MCF 10A (cell line): ENCODE data around the gene PTPN21. TPM values are rescaled to one million over a fixed set of nuclear protein-coding genes. Genes with fewer than 3 reads are reported as not detected.

Source experiments
- BruUV-seq: library from RNA; stranded (reverse); fragments of 400-500 nt; replicated peaks from 2 replicates; lab custom pipeline; 2021; lab: Mats Ljungman, UMichigan
- CTCF ChIA-PET: fragments of 300-600 bp; sonication (Branson Sonifier 250); formaldehyde crosslinking; extraction: SDS; loops from one replicate; lab custom pipeline; 2021; ENCODE audit warnings: antibody characterized with exemption, inconsistent platforms; lab: Yijun Ruan, JAX
- POLR2A ChIA-PET: fragments of 300-600, 350-650 bp; sonication (Branson Sonifier 250); formaldehyde crosslinking; extraction: SDS; loops from one replicate; lab custom pipeline; 2020; ENCODE audit warnings: antibody characterized with exemption, inconsistent platforms; lab: Yijun Ruan, JAX
- DNase-seq: peaks from one replicate; pipeline ENCODE4 v3.0.0-alpha.2; 2018; ENCODE audit not compliant: unreplicated experiment
- H3K27ac Mint-ChIP-seq: one replicate; pipeline ENCODE4 v1.8.0; 2022; ENCODE audit warnings: mild to moderate bottlenecking, low read depth, mixed read lengths; ENCODE audit not compliant: unreplicated experiment
- H3K27me3 Mint-ChIP-seq: one replicate; pipeline ENCODE4 v1.8.0; 2022; ENCODE audit warnings: mixed read lengths; ENCODE audit not compliant: insufficient read depth, unreplicated experiment
- H3K36me3 Mint-ChIP-seq: one replicate; pipeline ENCODE4 v1.8.0; 2022; ENCODE audit warnings: mild to moderate bottlenecking, moderate library complexity, mixed read lengths; ENCODE audit not compliant: insufficient read depth, unreplicated experiment
- H3K4me1 Mint-ChIP-seq: one replicate; pipeline ENCODE4 v1.8.0; 2022; ENCODE audit warnings: mixed read lengths; ENCODE audit not compliant: insufficient read depth, unreplicated experiment
- H3K4me3 Mint-ChIP-seq: one replicate; pipeline ENCODE4 v1.8.0; 2022; ENCODE audit warnings: mild to moderate bottlenecking, moderate library complexity, mixed read lengths; ENCODE audit not compliant: unreplicated experiment
- H3K9me3 Mint-ChIP-seq: one replicate; pipeline ENCODE4 v1.8.0; 2022; ENCODE audit warnings: mixed read lengths; ENCODE audit not compliant: unreplicated experiment
- intact Hi-C: fragments of 100-400 bp; cut with micrococcal nuclease; formaldehyde crosslinking; loops from 2 replicates; pipeline ENCODE4 v1.14.1; 2022
- total RNA-seq: library from RNA; stranded (reverse); gene quantifications from 2 replicates; pipeline ENCODE4 v1.2.3, GENCODE V29; 2022
- TF ChIP-seq, protein P1 (sequence below): fragments of 200-600 bp; IDR thresholded peaks from one replicate; pipeline ENCODE4 v1.8.0; 2022; ENCODE audit warnings: antibody characterized with exemption, mild to moderate bottlenecking; ENCODE audit not compliant: unreplicated experiment

The PTPN21 gene
- total RNA-seq, 1 experiment from 2014 or later: 18.1 TPM

DNA sequence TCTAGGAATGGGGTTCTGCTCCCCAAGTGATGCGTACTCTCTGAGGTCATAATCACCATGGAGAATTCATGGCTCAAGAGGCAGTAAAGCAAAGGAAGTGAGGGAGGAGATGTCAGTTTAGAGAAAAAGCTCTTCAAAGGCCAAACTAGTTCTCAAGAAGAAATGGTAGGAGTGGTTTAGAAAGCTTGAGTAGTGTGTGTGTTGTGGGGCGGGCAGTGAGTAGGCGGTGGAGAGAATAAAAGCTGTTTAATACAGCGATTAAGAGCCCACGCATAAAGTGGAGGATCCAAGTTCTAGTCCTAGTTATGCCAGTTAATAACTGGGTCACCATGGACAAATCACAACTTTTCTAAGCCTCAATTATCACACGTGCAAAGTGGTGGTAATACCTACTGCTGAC is 55.6 kb downstream of the PTPN21 start:
- DNase-seq: no peak
- H3K27me3 Mint-ChIP-seq: no peaks in the 10 kb centered on the region
- H3K36me3 Mint-ChIP-seq: peaks cover 70% of the 10 kb centered on the region
- H3K4me1 Mint-ChIP-seq: no peaks in the 10 kb centered on the region
- POLR2A ChIA-PET: interaction anchor here (0.7 to 0.8 kb wide), 2 partner anchors 11 to 12 kb away, joined by 3 to 4 read pairs; no protein-coding TSS in a partner anchor
- no peaks in the 10 kb centered on the region for H3K9me3 Mint-ChIP-seq
- no TSS peak for BruUV-seq
- H3K4me3 Mint-ChIP-seq: no peak overlapping the region
- CTCF ChIA-PET: interaction anchor here (0.9 to 1.0 kb wide), 2 partner anchors 15 to 52 kb away, joined by 3 read pairs; no protein-coding TSS in a partner anchor
- intact Hi-C loops: no loop called here
- H3K27ac Mint-ChIP-seq: no peak overlapping the region
- TF ChIP-seq, protein P1, sequence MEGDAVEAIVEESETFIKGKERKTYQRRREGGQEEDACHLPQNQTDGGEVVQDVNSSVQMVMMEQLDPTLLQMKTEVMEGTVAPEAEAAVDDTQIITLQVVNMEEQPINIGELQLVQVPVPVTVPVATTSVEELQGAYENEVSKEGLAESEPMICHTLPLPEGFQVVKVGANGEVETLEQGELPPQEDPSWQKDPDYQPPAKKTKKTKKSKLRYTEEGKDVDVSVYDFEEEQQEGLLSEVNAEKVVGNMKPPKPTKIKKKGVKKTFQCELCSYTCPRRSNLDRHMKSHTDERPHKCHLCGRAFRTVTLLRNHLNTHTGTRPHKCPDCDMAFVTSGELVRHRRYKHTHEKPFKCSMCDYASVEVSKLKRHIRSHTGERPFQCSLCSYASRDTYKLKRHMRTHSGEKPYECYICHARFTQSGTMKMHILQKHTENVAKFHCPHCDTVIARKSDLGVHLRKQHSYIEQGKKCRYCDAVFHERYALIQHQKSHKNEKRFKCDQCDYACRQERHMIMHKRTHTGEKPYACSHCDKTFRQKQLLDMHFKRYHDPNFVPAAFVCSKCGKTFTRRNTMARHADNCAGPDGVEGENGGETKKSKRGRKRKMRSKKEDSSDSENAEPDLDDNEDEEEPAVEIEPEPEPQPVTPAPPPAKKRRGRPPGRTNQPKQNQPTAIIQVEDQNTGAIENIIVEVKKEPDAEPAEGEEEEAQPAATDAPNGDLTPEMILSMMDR: no peak

DNA sequence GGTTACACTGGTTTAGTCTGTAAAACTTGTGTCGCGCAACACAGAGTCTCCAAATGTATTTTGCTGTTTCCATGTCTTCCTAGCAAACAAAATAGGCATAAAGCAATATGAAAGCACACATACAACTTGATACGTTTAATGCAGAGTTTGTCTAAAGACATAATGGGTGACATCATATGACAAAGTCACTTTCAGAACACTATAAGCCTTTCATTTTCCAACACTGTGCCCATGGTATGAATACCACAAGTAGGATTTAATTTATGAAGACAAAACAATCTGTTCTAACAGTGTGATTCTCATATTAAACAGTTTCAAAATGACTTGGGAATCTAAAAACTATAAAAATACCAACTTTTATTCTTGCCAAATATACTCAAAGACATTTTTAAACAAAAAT is 58.4 kb downstream of the PTPN21 start:
- POLR2A ChIA-PET: no interaction called here
- no peaks in the 10 kb centered on the region for H3K9me3 Mint-ChIP-seq
- H3K36me3 Mint-ChIP-seq: peaks cover 68% of the 10 kb centered on the region
- H3K4me3 Mint-ChIP-seq: no peak overlapping the region
- no peak for DNase-seq
- BruUV-seq: no TSS peak
- H3K27me3 Mint-ChIP-seq: no peaks in the 10 kb centered on the region
- H3K4me1 Mint-ChIP-seq: no peaks in the 10 kb centered on the region
- intact Hi-C loops: no loop called here
- CTCF ChIA-PET: no interaction called here
- TF ChIP-seq, protein P1: no peak
- no peak overlapping the region for H3K27ac Mint-ChIP-seq

DNA sequence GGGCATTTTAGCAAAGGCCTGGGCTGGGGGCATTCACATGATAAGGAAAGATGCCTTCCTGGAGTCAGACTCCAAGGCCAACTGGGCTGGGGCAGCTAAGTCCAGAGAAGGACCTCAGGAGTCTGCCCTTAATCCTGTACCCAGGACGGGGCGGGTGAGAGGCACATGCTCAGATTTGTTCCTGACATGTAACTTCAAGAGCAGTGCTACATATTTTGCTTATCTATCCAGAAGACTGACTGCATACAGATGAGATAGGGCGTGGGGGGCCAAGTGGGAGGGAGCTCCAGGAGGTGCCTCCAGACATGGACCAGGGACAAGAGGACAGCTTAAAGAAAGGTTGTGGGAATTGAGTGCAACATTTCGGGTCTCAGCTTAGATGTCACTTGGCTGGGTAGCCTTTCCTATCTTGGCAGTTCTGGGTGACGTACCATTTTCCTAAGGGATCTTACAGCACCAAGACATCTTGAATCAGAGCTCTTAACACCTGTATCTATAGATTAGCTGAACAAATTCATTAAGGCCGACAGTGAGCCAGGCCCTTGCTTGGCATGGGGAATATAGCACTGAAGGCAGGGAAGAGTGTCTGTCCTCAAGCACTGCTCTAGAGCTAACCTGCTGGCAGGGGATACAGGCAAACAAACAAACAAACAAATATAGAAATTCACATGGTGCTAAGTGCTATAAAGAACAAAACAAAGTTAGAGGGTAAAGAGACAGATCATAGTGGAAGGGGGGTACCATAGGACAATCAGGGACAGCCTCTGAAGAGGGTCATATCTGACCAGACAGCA is 61.2 kb downstream of the PTPN21 start:
- intact Hi-C loops: loop anchor here (2.0 to 5.0 kb wide), 3 partner anchors 59 to 374 kb away; no protein-coding TSS in a partner anchor
- no peak for DNase-seq
- CTCF ChIA-PET: interaction anchor here (0.5 to 3.0 kb wide), 13 partner anchors 9 to 638 kb away, joined by 3 to 13 read pairs (median 4); no protein-coding TSS in a partner anchor
- Mint-ChIP-seq H3K27ac (no peak overlapping the region), H3K4me3 (no peak overlapping the region), H3K36me3 (peaks cover 60% of the 10 kb centered on the region), H3K27me3 (no peaks in the 10 kb centered on the region), H3K4me1 (no peaks in the 10 kb centered on the region), H3K9me3 (no peaks in the 10 kb centered on the region)
- no TSS peak for BruUV-seq
- POLR2A ChIA-PET: interaction anchor here (0.6 kb wide), 1 partner anchor 1380 kb away, joined by 4 read pairs; no protein-coding TSS in a partner anchor
- TF ChIP-seq, protein P1: no peak

DNA sequence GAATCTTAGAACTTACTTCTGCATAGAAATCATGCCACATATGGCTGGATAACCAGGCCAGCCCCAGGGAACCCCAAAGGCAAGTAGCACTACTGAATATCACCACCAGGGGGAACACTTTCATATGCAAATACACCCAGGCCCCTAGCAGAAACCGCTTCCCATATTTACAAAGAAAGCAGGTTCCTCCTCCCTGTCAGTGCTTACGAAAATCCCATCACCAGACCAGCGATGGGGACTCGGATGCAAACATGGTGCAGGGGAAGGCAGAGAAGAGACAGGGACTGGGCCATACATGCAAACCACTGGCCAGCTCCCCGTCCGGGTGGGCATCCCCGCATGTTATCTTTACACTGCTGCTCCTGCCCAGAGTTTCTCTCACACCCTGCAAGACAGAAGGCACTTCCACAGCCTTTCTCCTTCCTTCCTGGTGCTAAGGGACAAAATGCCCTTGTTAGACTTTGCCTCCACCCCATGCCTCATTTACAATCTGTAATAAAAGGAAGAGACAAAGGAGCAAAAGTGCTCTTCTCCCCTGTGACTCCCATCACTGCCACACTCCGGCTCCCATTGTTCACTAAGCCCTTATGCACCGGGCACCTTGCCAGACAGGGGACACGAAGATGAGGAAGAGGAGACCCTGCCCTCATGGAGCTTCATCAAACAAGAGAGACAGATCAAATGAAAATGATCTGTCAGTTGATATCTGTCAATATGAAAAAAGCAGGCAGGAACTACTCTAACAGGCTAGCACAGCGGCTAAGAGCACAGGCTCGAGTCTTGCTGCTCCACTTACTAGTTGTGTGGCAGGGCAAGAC is 62.3 kb downstream of the PTPN21 start:
- H3K36me3 Mint-ChIP-seq: peaks cover 49% of the 10 kb centered on the region
- DNase-seq: peak; percentile 74
- no peaks in the 10 kb centered on the region for H3K9me3 Mint-ChIP-seq
- ChIA-PET CTCF (interaction anchor here (0.7 to 3.0 kb wide), 10 partner anchors 8 to 478 kb away, joined by 3 to 13 read pairs (median 4); no protein-coding TSS in a partner anchor), POLR2A (no interaction called here)
- H3K27me3 Mint-ChIP-seq: no peaks in the 10 kb centered on the region
- no TSS peak for BruUV-seq
- TF ChIP-seq, protein P1: peak; percentile 77
- intact Hi-C loops: loop anchor here (1.0 to 5.0 kb wide), 4 partner anchors 60 to 375 kb away; no protein-coding TSS in a partner anchor
- H3K4me1 Mint-ChIP-seq: no peaks in the 10 kb centered on the region
- no peak overlapping the region for H3K4me3 Mint-ChIP-seq
- H3K27ac Mint-ChIP-seq: no peak overlapping the region
